H1 (cell line): ENCODE measurements around the gene PEAK3. TPM values are rescaled to one million over a fixed set of nuclear protein-coding genes. Genes with fewer than 3 reads are reported as not detected.

Experiments used
- CTCF ChIA-PET: fragments of 300-600 bp; sonication (Branson Sonifier 250); formaldehyde crosslinking; loops from one replicate; lab custom pipeline; 2021; ENCODE audit not compliant: partially characterized antibody; lab: Charles Lee
- POLR2A ChIA-PET: fragments of 300-600 bp; sonication (Branson Sonifier 250); formaldehyde crosslinking; loops from one replicate; lab custom pipeline; 2021; ENCODE audit warnings: inconsistent platforms; ENCODE audit not compliant: partially characterized antibody; lab: Charles Lee
- DNase-seq, 2 experiments: peaks; one replicate each; pipeline versions ENCODE4 v3.0.0 to v3.0.0-alpha.2; 2010 to 2022; ENCODE audit warnings: low spot score in 2 of 2, low read depth in 1 of 2, mixed read lengths in 1 of 2
- FAIRE-seq: peaks from 2 replicates; lab custom pipeline; 2011; peaks lifted over from hg19 to GRCh38; lab: Jason Lieb, UNC
- H2AFZ ChIP-seq: 2 replicates; pipeline ENCODE4 v1.8.1; 2012; ENCODE audit warnings: low read length, inconsistent platforms
- H2AK5ac ChIP-seq: 2 replicates; pipeline ENCODE4 v1.6.1; 2013; ENCODE audit warnings: low read depth, low read length
- H2BK120ac ChIP-seq: replicated peaks from 2 replicates; pipeline ENCODE3; 2013; ENCODE audit warnings: low read depth, low read length, inconsistent platforms
- H2BK12ac ChIP-seq: 2 replicates; pipeline ENCODE4 v1.6.1; 2013; ENCODE audit warnings: low read depth, low read length
- H2BK15ac ChIP-seq: 2 replicates; pipeline ENCODE4 v1.6.1; 2013; ENCODE audit warnings: low read length
- H2BK20ac ChIP-seq: 2 replicates; pipeline ENCODE4 v1.6.1; 2013; ENCODE audit warnings: low read length
- H2BK5ac ChIP-seq: 2 replicates; pipeline ENCODE4 v1.6.1; 2013; ENCODE audit warnings: low read depth, low read length
- H3K14ac ChIP-seq: 2 replicates; pipeline ENCODE4 v1.6.1; 2013; ENCODE audit warnings: inconsistent platforms; ENCODE audit not compliant: insufficient read length
- H3K18ac ChIP-seq: 2 replicates; pipeline ENCODE4 v1.6.1; 2013; ENCODE audit warnings: low read length; ENCODE audit errors: extremely low read depth
- H3K23ac ChIP-seq: 2 replicates; pipeline ENCODE4 v1.6.1; 2013; ENCODE audit warnings: inconsistent platforms; ENCODE audit not compliant: insufficient read length
- H3K23me2 ChIP-seq: 2 replicates; pipeline ENCODE4 v1.6.1; 2013; ENCODE audit warnings: low read depth, low read length
- H3K27ac ChIP-seq: 2 replicates; pipeline ENCODE4 v1.6.1; 2011; ENCODE audit warnings: low read depth, low read length, inconsistent platforms
- H3K27me3 ChIP-seq, 4 experiments: replicated peaks in 1 of 4; 1 replicate in 1 of 4; 2 replicates in 3 of 4; pipeline versions ENCODE4 v1.6.1 to v1.8.1; 2011 to 2013; ENCODE audit warnings: low read length in 3 of 4, mild to moderate bottlenecking in 3 of 4, inconsistent platforms in 2 of 4, mixed read lengths in 2 of 4, moderate library complexity in 1 of 4; ENCODE audit not compliant: control insufficient read depth in 3 of 4, insufficient read depth in 3 of 4; ENCODE audit errors: extremely low read depth in 1 of 4
- H3K36me3 ChIP-seq, 4 experiments: 2 replicates each; pipeline versions ENCODE4 v1.6.1 to v1.8.1; 2011 to 2013; ENCODE audit warnings: mild to moderate bottlenecking in 4 of 4, low read length in 3 of 4, moderate library complexity in 2 of 4, control low read depth in 1 of 4, inconsistent platforms in 1 of 4; ENCODE audit not compliant: insufficient read depth in 4 of 4, control insufficient read depth in 2 of 4
- H3K4ac ChIP-seq: replicated peaks from 2 replicates; pipeline ENCODE3; 2013; ENCODE audit warnings: low read length, low read depth, mixed read lengths, inconsistent platforms; ENCODE audit not compliant: insufficient read length
- H3K4me1 ChIP-seq, 4 experiments: replicated peaks in 1 of 4; 1 replicate in 1 of 4; 2 replicates in 3 of 4; pipeline versions ENCODE4 v1.6.1 to v1.8.1; 2011 to 2013; ENCODE audit warnings: low read length in 3 of 4, inconsistent platforms in 2 of 4, mixed read lengths in 1 of 4; ENCODE audit not compliant: insufficient read depth in 4 of 4, control insufficient read depth in 3 of 4
- H3K4me2 ChIP-seq, 2 experiments: 2 replicates each; pipeline versions ENCODE4 v1.6.1 to v1.8.1; 2011 to 2013; ENCODE audit warnings: low read depth in 2 of 2, low read length in 2 of 2, control low read depth in 1 of 2, inconsistent platforms in 1 of 2, mild to moderate bottlenecking in 1 of 2; ENCODE audit not compliant: insufficient read depth in 1 of 2
- H3K4me3 ChIP-seq, 4 experiments: fragments of 200-600, 300-600 bp in 1 of 4; sonication (generic), shearing (Covaris generic), sonication (Bioruptor Twin) in 1 of 4; 2 replicates each; pipeline versions ENCODE4 v1.5.1 to v1.8.1; 2011 to 2016; ENCODE audit warnings: low read length in 4 of 4, low read depth in 3 of 4, control low read depth in 2 of 4, inconsistent platforms in 2 of 4, mild to moderate bottlenecking in 2 of 4, mixed read lengths in 1 of 4, moderate library complexity in 1 of 4; ENCODE audit not compliant: insufficient read depth in 2 of 4; ENCODE audit errors: extremely low read depth in 1 of 4
- H3K56ac ChIP-seq: replicated peaks from 2 replicates; pipeline ENCODE3; 2013; ENCODE audit warnings: low read depth, mild to moderate bottlenecking, mixed read lengths, low read length, inconsistent platforms; ENCODE audit not compliant: insufficient read length
- H3K79me1 ChIP-seq: 2 replicates; pipeline ENCODE4 v1.6.1; 2013; ENCODE audit warnings: low read depth, low read length, control low read depth
- H3K79me2 ChIP-seq, 2 experiments: 2 replicates each; pipeline versions ENCODE4 v1.6.1 to v1.8.1; 2012 to 2013; ENCODE audit warnings: low read length in 2 of 2, mild to moderate bottlenecking in 2 of 2, inconsistent platforms in 1 of 2; ENCODE audit not compliant: insufficient read depth in 2 of 2, control insufficient read depth in 1 of 2
- H3K9ac ChIP-seq, 4 experiments: replicated peaks in 1 of 4; 1 replicate in 1 of 4; 2 replicates in 3 of 4; pipeline versions ENCODE4 v1.6.1 to v1.8.1; 2011 to 2013; ENCODE audit warnings: low read depth in 3 of 4, low read length in 3 of 4, control low read depth in 2 of 4, mild to moderate bottlenecking in 2 of 4, moderate library complexity in 2 of 4, inconsistent platforms in 1 of 4; ENCODE audit errors: extremely low read depth in 1 of 4
- H3K9me3 ChIP-seq, 2 experiments: 2 replicates each; pipeline versions ENCODE4 v1.6.1 to v1.8.1; 2012 to 2013; ENCODE audit warnings: mild to moderate bottlenecking in 2 of 2, moderate library complexity in 2 of 2, control low read depth in 1 of 2, inconsistent platforms in 1 of 2, low read depth in 1 of 2, low read length in 1 of 2, mixed read lengths in 1 of 2; ENCODE audit not compliant: insufficient read depth in 2 of 2
- H4K20me1 ChIP-seq, 2 experiments: replicated peaks in 1 of 2; 2 replicates each; pipeline versions ENCODE3 to v1.8.1; 2011 to 2013; ENCODE audit warnings: inconsistent platforms in 2 of 2, low read length in 2 of 2, mild to moderate bottlenecking in 1 of 2; ENCODE audit not compliant: insufficient read depth in 2 of 2, control insufficient read depth in 1 of 2
- H4K5ac ChIP-seq: 2 replicates; pipeline ENCODE4 v1.6.1; 2013; ENCODE audit warnings: low read length, low read depth, mixed read lengths, inconsistent platforms; ENCODE audit not compliant: insufficient read length
- H4K8ac ChIP-seq: 2 replicates; pipeline ENCODE4 v1.8.0; 2013; ENCODE audit warnings: mild to moderate bottlenecking, moderate library complexity, low read length, inconsistent platforms; ENCODE audit not compliant: insufficient read depth; ENCODE audit errors: extremely low read depth
- H4K91ac ChIP-seq: replicated peaks from 2 replicates; pipeline ENCODE3; 2013; ENCODE audit warnings: low read length, mixed read lengths, inconsistent platforms; ENCODE audit not compliant: insufficient read length
- EZH2 ChIP-seq: fragments of 200-600 bp; sonication (generic); IDR thresholded peaks from 2 replicates; pipeline ENCODE4 v1.7.1; 2012; ENCODE audit warnings: low read depth, mild to moderate bottlenecking, moderate library complexity, low read length, inconsistent platforms; ENCODE audit not compliant: severe bottlenecking
- SIX5 ChIP-seq: IDR thresholded peaks from 2 replicates; pipeline ENCODE4 v1.6.1; 2011; ENCODE audit warnings: mild to moderate bottlenecking, low read depth, low read length
- TAF1 ChIP-seq: IDR thresholded peaks from 2 replicates; pipeline ENCODE4 v1.6.1; 2011; ENCODE audit warnings: mild to moderate bottlenecking, low read depth, low read length
- WGBS, 2 experiments: shearing (Covaris generic) in 1 of 2; methylation state at CpG; one replicate each; pipeline versions ENCODE4 v1.1.6 to v1.1.7; 2013 to 2015; ENCODE audit warnings: low lambda C conversion rate in 2 of 2, mixed read lengths in 2 of 2, inconsistent platforms in 1 of 2, low coverage in 1 of 2, missing lambda C conversion rate in 1 of 2; ENCODE audit not compliant: insufficient replicate concordance in 2 of 2, insufficient coverage in 1 of 2, insufficient read length in 1 of 2; ENCODE audit errors: extremely low coverage in 1 of 2, missing lambda C conversion rate in 1 of 2; 5-methylcytosine and 5-hydroxymethylcytosine counted together
- polyA plus RNA-seq, 7 experiments: library from polyadenylated mRNA; depleted of rRNA in 3 of 7; stranded (reverse) in 5 of 7; unstranded in 2 of 7; fragments of >200 nt in 5 of 7; fragments of 200-250 nt in 2 of 7; gene quantifications; 1 replicate in 5 of 7; 2 replicates in 1 of 7; 4 replicates in 1 of 7; pipeline versions ENCODE4 v1.2.1 to v1.2.3, GENCODE V29; 2011 to 2013; ENCODE audit warnings: missing spikeins in 2 of 7, mixed read lengths in 2 of 7
- total RNA-seq: library from RNA; stranded (reverse); fragmentation: NEBNext Ultra II Directional; extraction: Animal tissue kit (Norgen Biotek cat#: 25700); gene quantifications from 2 replicates; pipeline ENCODE4 v1.2.1, GENCODE V29; 2021

The PEAK3 gene
- total and polyA plus RNA-seq, 2 of the 8 experiments (the other 6 are each of a cell fraction or from before 2014, with no cell fraction given): not detected

DNA sequence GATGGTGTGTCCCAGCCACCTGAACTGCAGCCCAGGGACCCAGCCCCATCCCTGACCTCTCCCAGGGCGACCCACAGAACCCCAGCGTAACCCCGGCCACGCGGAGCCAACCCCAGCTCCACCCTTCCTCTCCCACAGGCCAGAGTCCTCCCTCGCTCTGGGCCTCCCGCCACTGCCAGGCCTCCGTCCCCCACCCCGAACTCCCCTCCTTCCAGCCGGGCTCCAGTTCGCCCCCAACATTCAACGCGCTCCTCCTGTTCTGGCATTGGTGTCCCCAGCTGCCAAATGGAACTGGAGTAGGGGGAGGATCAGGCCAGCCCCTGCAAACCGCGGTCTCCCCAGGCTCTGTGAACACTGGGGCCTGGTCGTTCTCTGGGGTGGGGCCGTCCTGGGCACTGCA is 18.6 kb upstream of the PEAK3 start:
- Histone ChIP-seq H3K4me3 (no peak overlapping the region), H2BK12ac (peak overlapping the region; percentile 3; the same call in 1 of the 2 replicates), H3K4ac (no peak overlapping the region), H3K27ac (no peak overlapping the region), H2BK120ac (no peak overlapping the region), H3K56ac (peak overlapping the region; percentile 16), H3K79me2 (no peaks in the 10 kb centered on the region), H2BK5ac (no peak overlapping the region), H3K27me3 (peaks cover 0 to 20% (median 9%) of the 10 kb centered on the region in 4 experiments; a peak in 4 of 7 replicates), H3K9ac (no peak overlapping the region), H3K14ac (no peak overlapping the region), H3K23ac (no peak overlapping the region), H2AK5ac (no peak overlapping the region), H3K4me1 (peaks cover 0 to 10% (median 7%) of the 10 kb centered on the region in 4 experiments; a peak in 5 of 7 replicates), H4K8ac (no peak overlapping the region), H3K4me2 (no peak overlapping the region), H4K91ac (no peak overlapping the region), H2BK15ac (0 out of 2 replicates have a peak overlapping the region, but pooled peaks have one; percentile 81), H2BK20ac (no peak overlapping the region), H3K9me3 (no peaks in the 10 kb centered on the region), H3K23me2 (no peaks in the 10 kb centered on the region; the same call in 1 of the 2 replicates), H4K5ac (no peak overlapping the region), H2AFZ (no peak overlapping the region), H4K20me1 (peaks cover 0 to 2% of the 10 kb centered on the region in 2 experiments), H3K36me3 (no peaks in the 10 kb centered on the region), H3K18ac (no peak overlapping the region), H3K79me1 (no peaks in the 10 kb centered on the region)
- WGBS, 2 experiments: 92% methylated on average over 12 of the region's 17 CpGs; no CpG with 5 or more reads in 1 of the 2 experiments
- POLR2A ChIA-PET: interaction anchor here (1.0 to 1.1 kb wide), 2 partner anchors 13 to 21 kb away, joined by 3 to 4 read pairs; no protein-coding TSS in a partner anchor
- CTCF ChIA-PET: interaction anchor here (1.6 kb wide), 1 partner anchor 15 kb away, joined by 8 read pairs; no protein-coding TSS in a partner anchor
- DNase-seq: no peak
- no peak for FAIRE-seq
- TF ChIP-seq SIX5: no peak
- no peak for TF ChIP-seq EZH2
- no peak for TF ChIP-seq TAF1
